A673 (cell line): ENCODE measurements around the gene PPP2R5D. TPM values are rescaled to one million over a fixed set of nuclear protein-coding genes. Genes with fewer than 3 reads are reported as not detected.
"Not testable (repeated sequence)": the region's sequence is repeated elsewhere in the genome, so short reads cannot be mapped to it uniquely, and the experiment has no call there.

ENCODE experiments used
- BruUV-seq: library from RNA; stranded (reverse); fragments of 400-500 nt; replicated peaks from 2 replicates; lab custom pipeline; 2021; lab: Mats Ljungman, UMichigan
- CTCF ChIA-PET: fragments of 300-600 bp; sonication (Branson Sonifier 250); formaldehyde crosslinking; loops from one replicate; lab custom pipeline; 2022; ENCODE audit warnings: antibody characterized with exemption; lab: Charles Lee
- POLR2A ChIA-PET: fragments of 300-600 bp; sonication (Branson Sonifier 250); formaldehyde crosslinking; loops from one replicate; lab custom pipeline; 2022; ENCODE audit warnings: antibody characterized with exemption; ENCODE audit not compliant: low non-redundant PET; lab: Charles Lee
- DNase-seq: peaks from one replicate; pipeline ENCODE4 v3.0.0-alpha.2; 2015; ENCODE audit warnings: low spot score
- H3K27ac ChIP-seq: fragments of 200-600 bp; sonication (generic); 2 replicates; pipeline ENCODE4 v1.5.1; 2016; ENCODE audit warnings: mixed run types, low read depth, mild to moderate bottlenecking, mixed read lengths, antibody characterized with exemption, low read length; ENCODE audit not compliant: poor library complexity, severe bottlenecking
- H3K27me3 ChIP-seq: fragments of 200-600 bp; sonication (generic); replicated peaks from 2 replicates; pipeline ENCODE4 v1.6.1; 2017; ENCODE audit warnings: mixed run types, low read depth, mild to moderate bottlenecking, mixed read lengths, antibody characterized with exemption, low read length; ENCODE audit not compliant: insufficient read depth, poor library complexity
- H3K36me3 ChIP-seq: fragments of 200-600 bp; sonication (generic); 2 replicates; pipeline ENCODE4 v1.6.1; 2016; ENCODE audit warnings: mixed run types, mild to moderate bottlenecking, mixed read lengths, antibody characterized with exemption, low read length; ENCODE audit not compliant: insufficient read depth, poor library complexity, severe bottlenecking
- H3K4me1 ChIP-seq: fragments of 200-600 bp; sonication (generic); 2 replicates; pipeline ENCODE4 v1.6.1; 2017; ENCODE audit warnings: mixed run types, mild to moderate bottlenecking, mixed read lengths, antibody characterized with exemption, low read length; ENCODE audit not compliant: insufficient read depth, poor library complexity, severe bottlenecking
- H3K4me3 ChIP-seq: fragments of 200-600 bp; sonication (generic); 2 replicates; pipeline ENCODE4 v1.5.1; 2016; ENCODE audit warnings: low read depth, mixed run types, mild to moderate bottlenecking, mixed read lengths, low read length; ENCODE audit not compliant: poor library complexity, severe bottlenecking
- H3K9me3 ChIP-seq: fragments of 200-600 bp; sonication (generic); 2 replicates; pipeline ENCODE4 v1.6.1; 2016; ENCODE audit warnings: mixed run types, low read depth, mild to moderate bottlenecking, mixed read lengths, antibody characterized with exemption, low read length; ENCODE audit not compliant: poor library complexity, severe bottlenecking
- CTCF ChIP-seq: fragments of 300-800, 200-600 bp; sonication (generic); conservative IDR thresholded peaks from 2 replicates; pipeline ENCODE4 v1.5.1; 2017; ENCODE audit warnings: low read depth, mild to moderate bottlenecking, antibody characterized with exemption, low read length, moderate library complexity, mixed read lengths
- EZH2 ChIP-seq: fragments of 200-600 bp; sonication (generic); IDR thresholded peaks from 2 replicates; pipeline ENCODE4 v1.6.1; 2017; ENCODE audit warnings: borderline replicate concordance, low read depth, mild to moderate bottlenecking, mixed read lengths, antibody characterized with exemption, low read length; ENCODE audit not compliant: poor library complexity, severe bottlenecking
- intact Hi-C: fragments of 100-400 bp; cut with micrococcal nuclease; formaldehyde crosslinking; loops from one replicate; pipeline ENCODE4 v1.10.0; 2022; ENCODE audit not compliant: unreplicated experiment
- total RNA-seq: library from RNA; stranded (reverse); gene quantifications from 2 replicates; pipeline ENCODE4 v1.2.3, GENCODE V29; 2021

Gene PPP2R5D
- total RNA-seq, 1 experiment from 2014 or later, result 73.6 TPM

GRCh38 chr6:42947950-42948349 is 36.4 kb upstream of the PPP2R5D start:
- DNase-seq, result no peak
- Histone ChIP-seq H3K4me1 (no peaks in the 10 kb centered on the region), H3K4me3 (no peak overlapping the region), H3K9me3 (no peaks in the 10 kb centered on the region), H3K27ac (no peak overlapping the region), H3K27me3 (no peaks in the 10 kb centered on the region), H3K36me3 (no peaks in the 10 kb centered on the region)
- POLR2A ChIA-PET, result no interaction called here
- no peak for TF ChIP-seq EZH2
- no peak for TF ChIP-seq CTCF
- intact Hi-C loops, result no loop called here
- no TSS peak for BruUV-seq
- CTCF ChIA-PET, result no interaction called here

- no peak for DNase-seq
- Histone ChIP-seq H3K27me3 (no peaks in the 10 kb centered on the region), H3K36me3 (no peaks in the 10 kb centered on the region), H3K9me3 (no peaks in the 10 kb centered on the region), H3K27ac (no peak overlapping the region), H3K4me1 (no peaks in the 10 kb centered on the region), H3K4me3 (no peak overlapping the region)
- intact Hi-C loops, result no loop called here
- ChIA-PET CTCF (interaction anchor here (0.7 kb wide), 1 partner anchor 283 kb away, joined by 3 read pairs; no protein-coding TSS in a partner anchor), POLR2A (interaction anchor here (0.7 kb wide), 1 partner anchor 14 kb away, joined by 8 read pairs; no protein-coding TSS in a partner anchor)
- no TSS peak for BruUV-seq
- TF ChIP-seq CTCF, result no peak
- no peak for TF ChIP-seq EZH2
These were observed 32.0 kb upstream of the PPP2R5D start for GRCh38 chr6:42952389-42952788.

GRCh38 chr6:42954405-42954804 is 30.0 kb upstream of the PPP2R5D start:
- BruUV-seq, H3K36me3 ChIP-seq, H3K9me3 ChIP-seq, H3K27ac ChIP-seq, intact Hi-C loops, H3K4me1 ChIP-seq, H3K4me3 ChIP-seq, DNase-seq, H3K27me3 ChIP-seq, CTCF ChIA-PET: not testable (repeated sequence)
- POLR2A ChIA-PET, result interaction anchor here (0.6 kb wide), 1 partner anchor 284 kb away, joined by 6 read pairs; no protein-coding TSS in a partner anchor

GRCh38 chr6:42958125-42958524 is 26.2 kb upstream of the PPP2R5D start:
- no peaks in the 10 kb centered on the region for H3K9me3 ChIP-seq
- 0 out of 2 replicates have a peak, but pooled peaks have one; percentile 13 for TF ChIP-seq CTCF
- no peak for TF ChIP-seq EZH2
- intact Hi-C loops, result no loop called here
- no peak overlapping the region for H3K27ac ChIP-seq
- BruUV-seq, result no TSS peak
- no peak overlapping the region for H3K4me3 ChIP-seq
- DNase-seq, result no peak
- ChIA-PET CTCF (no interaction called here), POLR2A (no interaction called here)
- no peaks in the 10 kb centered on the region for H3K27me3 ChIP-seq
- no peaks in the 10 kb centered on the region for H3K36me3 ChIP-seq
- no peaks in the 10 kb centered on the region for H3K4me1 ChIP-seq
